Caki2 (cell line): Measurements from ENCODE around the gene GAPVD1. TPM values are rescaled to one million over a fixed set of nuclear protein-coding genes. Genes with fewer than 3 reads are reported as not detected.

Experiments
- DNase-seq: peaks from one replicate; pipeline ENCODE4 v3.0.0-alpha.2; 2015; ENCODE audit warnings: low read depth
- in situ Hi-C: cut with HindIII; loops from 2 replicates; pipeline ENCODE4 v1.10.0; 2016; ENCODE audit warnings: low sequenced_read_pairs, low pct_unique_long_range_greater_than_20kb, mixed read lengths
- total RNA-seq: library from RNA; depleted of rRNA; stranded (reverse); fragments of >200 nt; shearing (Covaris generic); gene quantifications from 2 replicates; pipeline ENCODE4 v1.2.3, GENCODE V29; 2014; ENCODE audit warnings: low replicate concordance; rRNA removed

The GAPVD1 gene
- total RNA-seq, 1 experiment from 2014 or later, result 11.2 TPM

GRCh38 chr9:125411171-125411756 lies 149.6 kb downstream of the GAPVD1 start:
- in situ Hi-C loops, result no loop called here
- DNase-seq, result no peak

GRCh38 chr9:125412166-125412565 lies 150.5 kb downstream of the GAPVD1 start:
- in situ Hi-C loops, result no loop called here
- no peak for DNase-seq

- in situ Hi-C loops, result no loop called here
- DNase-seq, result no peak
These were observed 152.0 kb downstream of the GAPVD1 start for GRCh38 chr9:125413579-125413978.

- in situ Hi-C loops, result no loop called here
- no peak for DNase-seq
These were observed 154.2 kb downstream of the GAPVD1 start for GRCh38 chr9:125415583-125416460.

- no peak for DNase-seq
- in situ Hi-C loops, result no loop called here
These were observed 154.9 kb downstream of the GAPVD1 start for GRCh38 chr9:125416517-125416916.

Other genes with a start within 250 kb of the GAPVD1 start
- gene SCAI, start 118.3 kb upstream of the GAPVD1 start, total RNA-seq, result 0.35 and 0.41 TPM in 2 replicates
- 29.2 and 50.3 TPM in 2 replicates for gene PPP6C, start 72.0 kb upstream of the GAPVD1 start, total RNA-seq
- 39.9 and 44.8 TPM in 2 replicates for gene RABEPK, start 61.3 kb upstream of the GAPVD1 start, total RNA-seq
- 59.3 and 66.5 TPM in 2 replicates for gene HSPA5, start 20.5 kb upstream of the GAPVD1 start, total RNA-seq